Tibial nerve (tissue), 3 donors: Measurements from ENCODE around the gene CERS6.

Experiments used
- CTCF ChIP-seq, 5 experiments: fragments of 200-600 bp in 3 of 5; fragments of 450-650 bp in 2 of 5; sonication (generic) in 3 of 5; IDR thresholded peaks; one replicate each; pipeline ENCODE4 v1.5.1; 2016 to 2019; ENCODE audit warnings: antibody characterized with exemption in 5 of 5, mild to moderate bottlenecking in 3 of 5, moderate library complexity in 2 of 5
- POLR2A ChIP-seq, 2 donors: fragments of 450-650 bp; IDR thresholded peaks; one replicate each; pipeline ENCODE4 v1.6.1; 2017; ENCODE audit warnings: antibody characterized with exemption in 2 of 2, mild to moderate bottlenecking in 2 of 2, moderate library complexity in 2 of 2

DNA sequence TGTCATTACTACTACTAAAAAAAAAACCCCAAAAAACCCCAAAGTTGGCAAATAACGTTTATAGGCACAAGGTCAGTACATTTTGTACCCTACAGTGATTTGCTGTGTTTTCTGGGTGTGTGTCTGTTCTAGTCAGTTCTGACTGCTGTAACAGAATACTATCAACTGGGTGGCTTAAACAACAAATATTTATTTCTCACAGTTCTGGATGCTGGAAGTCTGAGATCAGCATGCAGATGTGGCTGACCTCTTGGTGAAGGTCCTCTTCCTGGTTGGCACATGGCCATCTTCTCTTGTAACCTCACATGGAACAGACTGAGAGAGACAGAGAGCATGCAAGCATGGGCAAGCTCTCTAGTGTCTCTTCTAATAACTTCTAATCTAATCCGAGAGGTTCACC is 103.1 kb downstream of the CERS6 start:
- no peak for TF ChIP-seq CTCF (IDR thresholded peaks at IDR 0.05)
- no peak for TF ChIP-seq POLR2A (IDR thresholded peaks at IDR 0.05)
